Measurements from ENCODE around the gene SYMPK. TPM values are rescaled to one million over a fixed set of nuclear protein-coding genes. Genes with fewer than 3 reads are reported as not detected.

Gene SYMPK
- total RNA-seq, 2 experiments from 2014 or later = 84.4 to 118 TPM

DNA sequence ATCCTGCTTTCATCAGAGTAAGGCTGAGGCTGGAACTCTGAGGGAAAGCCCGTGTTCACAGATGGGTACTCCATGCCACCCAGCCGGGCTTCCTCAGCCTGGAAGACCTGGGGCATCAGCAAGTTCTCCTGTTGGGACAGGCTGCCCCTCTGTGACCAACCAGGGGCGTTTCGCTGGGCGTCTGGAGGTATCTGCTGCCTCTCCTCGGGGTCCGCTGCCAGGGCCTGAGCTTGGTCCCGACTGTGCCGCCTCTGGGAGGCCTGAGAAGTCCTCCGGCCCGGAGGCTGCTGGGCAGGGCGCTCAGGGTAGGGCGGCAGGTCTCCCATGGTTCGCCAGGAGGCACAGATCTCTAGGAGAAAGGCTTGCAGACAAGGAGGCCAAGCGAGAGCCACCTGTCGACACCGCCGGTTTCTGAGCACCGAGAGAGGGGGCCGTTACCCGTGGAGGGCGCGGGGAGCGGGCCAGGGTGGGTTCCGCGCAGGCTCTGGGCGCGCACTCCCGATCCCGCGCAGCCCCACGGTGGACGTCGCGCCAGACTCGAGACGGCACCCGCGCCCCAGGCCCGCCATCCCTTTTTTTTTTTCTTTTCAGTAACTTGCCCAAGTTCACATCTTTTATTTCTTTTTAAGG lies 48.0 kb downstream of the SYMPK start, which contains the start of gene RSPH6A:
Gene RSPH6A, minus strand, starts transcription at position 458 of the 630 bp plus-strand sequence. Its CDS starts 132 bp downstream, at position 326.
- no peaks in the 10 kb centered on the region for H3K9me2 ChIP-seq (ENCODE audit: insufficient read depth, low read length)
- TF ChIP-seq, protein P1, sequence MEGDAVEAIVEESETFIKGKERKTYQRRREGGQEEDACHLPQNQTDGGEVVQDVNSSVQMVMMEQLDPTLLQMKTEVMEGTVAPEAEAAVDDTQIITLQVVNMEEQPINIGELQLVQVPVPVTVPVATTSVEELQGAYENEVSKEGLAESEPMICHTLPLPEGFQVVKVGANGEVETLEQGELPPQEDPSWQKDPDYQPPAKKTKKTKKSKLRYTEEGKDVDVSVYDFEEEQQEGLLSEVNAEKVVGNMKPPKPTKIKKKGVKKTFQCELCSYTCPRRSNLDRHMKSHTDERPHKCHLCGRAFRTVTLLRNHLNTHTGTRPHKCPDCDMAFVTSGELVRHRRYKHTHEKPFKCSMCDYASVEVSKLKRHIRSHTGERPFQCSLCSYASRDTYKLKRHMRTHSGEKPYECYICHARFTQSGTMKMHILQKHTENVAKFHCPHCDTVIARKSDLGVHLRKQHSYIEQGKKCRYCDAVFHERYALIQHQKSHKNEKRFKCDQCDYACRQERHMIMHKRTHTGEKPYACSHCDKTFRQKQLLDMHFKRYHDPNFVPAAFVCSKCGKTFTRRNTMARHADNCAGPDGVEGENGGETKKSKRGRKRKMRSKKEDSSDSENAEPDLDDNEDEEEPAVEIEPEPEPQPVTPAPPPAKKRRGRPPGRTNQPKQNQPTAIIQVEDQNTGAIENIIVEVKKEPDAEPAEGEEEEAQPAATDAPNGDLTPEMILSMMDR (conservative IDR thresholded peaks at IDR 0.05; ENCODE audit: low read length) = no peak
- H3K79me2 ChIP-seq (ENCODE audit: insufficient read depth, low read depth, low read length) = no peaks in the 10 kb centered on the region
- intact Hi-C loops (cut with micrococcal nuclease; ENCODE audit: unreplicated experiment) = no loop called here
- POLR2A ChIA-PET = interaction anchor here (0.6 kb wide), 1 partner anchor 12 kb away, joined by 4 read pairs; no protein-coding TSS in a partner anchor
- no TSS peak for BruUV-seq (replicated peaks)
- H3K9me3 ChIP-seq (ENCODE audit: low read length) = no peaks in the 10 kb centered on the region
- DNase-seq (ENCODE audit: low spot score) = no peak
- H3K27ac ChIP-seq (ENCODE audit: low read depth, low read length, poor library complexity, severe bottlenecking) = no peak within 1 kb of the TSS
- H3K4me1 ChIP-seq (ENCODE audit: insufficient read depth, low read length, poor library complexity, severe bottlenecking) = peaks cover 10% of the 10 kb centered on the region
- H4K20me1 ChIP-seq (ENCODE audit: insufficient read depth, low read length) = no peaks in the 10 kb centered on the region
- no peak within 1 kb of the TSS for H3K4me3 ChIP-seq (ENCODE audit: low read depth, low read length, poor library complexity, severe bottlenecking)
- H3K4me2 ChIP-seq (ENCODE audit: low read length) = no peak within 1 kb of the TSS
- CTCF ChIA-PET (ENCODE audit: unreplicated experiment) = no interaction called here
- H2AFZ ChIP-seq (ENCODE audit: low read length) = no peak within 1 kb of the TSS
- peaks cover 28% of the 10 kb centered on the region for H3K36me3 ChIP-seq (ENCODE audit: insufficient read depth, low read length)

DNA sequence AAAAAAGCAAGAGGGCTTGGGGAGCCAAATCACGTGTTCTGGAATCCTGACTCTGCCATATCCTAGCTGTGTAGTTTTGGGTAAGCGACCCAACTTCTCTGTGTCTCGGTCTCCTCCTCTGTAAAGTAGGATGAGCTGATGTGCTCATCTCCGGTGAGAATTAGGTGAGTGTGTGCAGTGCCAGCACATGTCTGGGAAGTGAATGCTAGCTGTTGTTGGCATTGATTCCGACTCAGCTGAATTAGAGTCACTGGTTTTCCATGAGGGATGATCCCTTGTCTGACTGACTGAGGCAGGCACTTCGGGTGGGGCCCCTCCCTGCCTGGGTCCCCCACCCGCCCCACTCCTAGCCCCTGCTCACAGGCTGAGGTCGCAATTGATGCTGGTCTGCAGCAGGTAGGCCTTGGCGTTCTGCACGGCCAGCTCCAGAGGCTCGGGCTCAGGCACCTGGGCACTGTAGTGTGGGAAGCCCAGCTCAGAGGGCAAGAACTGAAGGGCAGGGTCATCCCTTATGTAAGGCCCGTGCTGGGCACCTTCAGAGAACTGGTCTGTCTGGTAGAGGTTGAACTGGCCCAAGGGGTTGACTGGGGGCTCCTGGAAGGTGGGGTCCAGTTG lies 48.7 kb downstream of the SYMPK start:
- ChIA-PET CTCF (ENCODE audit: unreplicated experiment) (no interaction called here), POLR2A (interaction anchor here (0.6 kb wide), 1 partner anchor 11 kb away, joined by 4 read pairs; no protein-coding TSS in a partner anchor)
- intact Hi-C loops (cut with micrococcal nuclease; ENCODE audit: unreplicated experiment) = no loop called here
- BruUV-seq (replicated peaks) = no TSS peak
- H3K9me2 ChIP-seq (ENCODE audit: insufficient read depth, low read length) = no peaks in the 10 kb centered on the region
- no peak overlapping the region for H2AFZ ChIP-seq (ENCODE audit: low read length)
- no peaks in the 10 kb centered on the region for H3K9me3 ChIP-seq (ENCODE audit: low read length)
- no peak overlapping the region for H3K4me3 ChIP-seq (ENCODE audit: low read depth, low read length, poor library complexity, severe bottlenecking)
- H3K27ac ChIP-seq (ENCODE audit: low read depth, low read length, poor library complexity, severe bottlenecking) = no peak overlapping the region
- H3K79me2 ChIP-seq (ENCODE audit: insufficient read depth, low read depth, low read length) = no peaks in the 10 kb centered on the region
- H4K20me1 ChIP-seq (ENCODE audit: insufficient read depth, low read length) = no peaks in the 10 kb centered on the region
- no peak overlapping the region for H3K4me2 ChIP-seq (ENCODE audit: low read length)
- TF ChIP-seq, protein P1 (conservative IDR thresholded peaks at IDR 0.05; ENCODE audit: low read length) = no peak
- TF ChIP-seq EZH2phosphoT487 (IDR thresholded peaks at IDR 0.05; ENCODE audit: borderline replicate concordance, low read depth, low read length) = no peak
- H3K4me1 ChIP-seq (ENCODE audit: insufficient read depth, low read length, poor library complexity, severe bottlenecking) = peaks cover 17% of the 10 kb centered on the region
- H3K36me3 ChIP-seq (ENCODE audit: insufficient read depth, low read length) = peaks cover 21% of the 10 kb centered on the region
- DNase-seq (ENCODE audit: low spot score) = no peak

DNA sequence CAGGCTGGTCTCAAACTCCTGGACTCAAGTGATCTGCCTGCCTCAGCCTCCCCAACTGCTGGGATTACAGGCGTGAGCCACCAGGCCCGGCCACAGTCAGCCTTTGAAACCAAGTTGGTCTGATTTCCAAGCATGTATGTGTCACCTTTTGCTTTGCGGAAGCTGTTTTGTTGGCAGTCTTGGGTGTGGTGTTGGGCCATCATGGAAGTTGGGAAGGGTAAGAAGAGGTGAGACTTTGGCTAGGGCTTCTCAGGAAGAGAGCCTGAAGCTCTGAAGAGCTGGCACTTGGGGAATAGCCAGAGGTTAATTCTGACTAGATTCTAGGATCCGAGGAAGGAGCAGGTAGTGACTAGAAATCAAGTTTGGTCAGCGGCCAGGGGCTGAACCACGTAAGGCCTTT lies 50.6 kb downstream of the SYMPK start:
- Histone ChIP-seq H3K4me1 (ENCODE audit: insufficient read depth, low read length, poor library complexity, severe bottlenecking) (peaks cover 14% of the 10 kb centered on the region), H3K79me2 (ENCODE audit: insufficient read depth, low read depth, low read length) (no peaks in the 10 kb centered on the region), H3K9me3 (ENCODE audit: low read length) (no peaks in the 10 kb centered on the region), H3K4me3 (ENCODE audit: low read depth, low read length, poor library complexity, severe bottlenecking) (no peak overlapping the region), H3K27ac (ENCODE audit: low read depth, low read length, poor library complexity, severe bottlenecking) (no peak overlapping the region), H3K36me3 (ENCODE audit: insufficient read depth, low read length) (peaks cover 20% of the 10 kb centered on the region), H2AFZ (ENCODE audit: low read length) (no peak overlapping the region), H4K20me1 (ENCODE audit: insufficient read depth, low read length) (no peaks in the 10 kb centered on the region), H3K9me2 (ENCODE audit: insufficient read depth, low read length) (no peaks in the 10 kb centered on the region), H3K4me2 (ENCODE audit: low read length) (no peak overlapping the region)
- no TSS peak for BruUV-seq (replicated peaks)
- intact Hi-C loops (cut with micrococcal nuclease; ENCODE audit: unreplicated experiment) = no loop called here
- CTCF ChIA-PET (ENCODE audit: unreplicated experiment) = interaction anchor here (0.6 kb wide), 1 partner anchor 62 kb away, joined by 3 read pairs; no protein-coding TSS in a partner anchor
- POLR2A ChIA-PET = no interaction called here
- no peak for TF ChIP-seq EZH2phosphoT487 (IDR thresholded peaks at IDR 0.05; ENCODE audit: borderline replicate concordance, low read depth, low read length)
- TF ChIP-seq, protein P1 (conservative IDR thresholded peaks at IDR 0.05; ENCODE audit: low read length) = no peak
- no peak for DNase-seq (ENCODE audit: low spot score)

Data from OCI-LY7 (cell line).